ENCODE data around the gene SMC4.

- TF ChIP-seq CTCF (IDR thresholded peaks at IDR 0.05) (no peak), POLR2A (IDR thresholded peaks at IDR 0.05) (no peak)
Observed at GRCh38 chr3:160479376-160479775, 79.9 kb downstream of the SMC4 start.

Measured in adrenal gland (tissue), 5 donors.